H9 (cell line): ENCODE results near the gene CRAT. TPM values are rescaled to one million over a fixed set of nuclear protein-coding genes. Genes with fewer than 3 reads are reported as not detected.

Experiments
- DNase-seq: peaks from one replicate; pipeline ENCODE4 v3.0.0-alpha.2; 2017
- H2AFZ ChIP-seq: one replicate; pipeline ENCODE4 v1.6.1; 2013; ENCODE audit warnings: mild to moderate bottlenecking, low read length, control low read depth, moderate library complexity
- H2AK5ac ChIP-seq: 2 replicates; pipeline ENCODE4 v1.6.1; 2013; ENCODE audit warnings: low read length, control low read depth, mixed read lengths; ENCODE audit not compliant: insufficient read length
- H2BK120ac ChIP-seq: one replicate; pipeline ENCODE4 v1.6.1; 2013; ENCODE audit warnings: low read depth, mild to moderate bottlenecking, low read length, control low read depth, inconsistent platforms; ENCODE audit not compliant: poor library complexity, severe bottlenecking
- H2BK12ac ChIP-seq: 2 replicates; pipeline ENCODE4 v1.6.1; 2013; ENCODE audit warnings: low read length, control low read depth, mixed read lengths, low read depth; ENCODE audit not compliant: insufficient read length
- H2BK15ac ChIP-seq: 2 replicates; pipeline ENCODE4 v1.6.1; 2013; ENCODE audit warnings: low read depth, low read length, control low read depth
- H2BK20ac ChIP-seq: one replicate; pipeline ENCODE4 v1.6.1; 2013; ENCODE audit warnings: low read depth, mild to moderate bottlenecking, low read length, control low read depth, inconsistent platforms; ENCODE audit not compliant: poor library complexity, severe bottlenecking
- H2BK5ac ChIP-seq: 2 replicates; pipeline ENCODE4 v1.6.1; 2013; ENCODE audit warnings: low read length, control low read depth, mixed read lengths; ENCODE audit not compliant: insufficient read length
- H3K14ac ChIP-seq: 2 replicates; pipeline ENCODE4 v1.6.1; 2013; ENCODE audit warnings: low read length, control low read depth; ENCODE audit not compliant: insufficient read depth
- H3K18ac ChIP-seq: 2 replicates; pipeline ENCODE4 v1.6.1; 2013; ENCODE audit warnings: low read depth, mild to moderate bottlenecking, mixed read lengths, low read length, control low read depth; ENCODE audit not compliant: insufficient read length
- H3K23ac ChIP-seq: 2 replicates; pipeline ENCODE4 v1.6.1; 2013; ENCODE audit warnings: low read length, control low read depth, mixed read lengths, low read depth; ENCODE audit not compliant: insufficient read length
- H3K23me2 ChIP-seq: 2 replicates; pipeline ENCODE4 v1.6.1; 2013; ENCODE audit warnings: low read depth, mild to moderate bottlenecking, mixed read lengths, low read length, control low read depth; ENCODE audit not compliant: insufficient read length, poor library complexity, severe bottlenecking
- H3K27ac ChIP-seq: 2 replicates; pipeline ENCODE4 v1.5.1; 2013; ENCODE audit warnings: low read length, control low read depth, mixed read lengths, low read depth; ENCODE audit not compliant: insufficient read length
- H3K27me3 ChIP-seq: 2 replicates; pipeline ENCODE4 v1.6.1; 2013; ENCODE audit warnings: low read length, control low read depth, inconsistent platforms; ENCODE audit not compliant: insufficient read depth
- H3K4ac ChIP-seq: 2 replicates; pipeline ENCODE4 v1.6.1; 2013; ENCODE audit warnings: low read depth, mild to moderate bottlenecking, control low read depth, inconsistent platforms, low read length, moderate library complexity
- H3K4me1 ChIP-seq: 2 replicates; pipeline ENCODE4 v1.6.1; 2013; ENCODE audit warnings: low read length, control low read depth, inconsistent platforms; ENCODE audit not compliant: insufficient read depth
- H3K4me2 ChIP-seq: 2 replicates; pipeline ENCODE4 v1.6.1; 2013; ENCODE audit warnings: low read length, control low read depth, mixed read lengths; ENCODE audit not compliant: insufficient read length, insufficient read depth
- H3K56ac ChIP-seq: 2 replicates; pipeline ENCODE4 v1.6.1; 2013; ENCODE audit warnings: low read depth, mild to moderate bottlenecking, mixed read lengths, low read length, control low read depth; ENCODE audit not compliant: insufficient read length
- H3K79me1 ChIP-seq: 2 replicates; pipeline ENCODE4 v1.6.1; 2013; ENCODE audit warnings: low read depth, mild to moderate bottlenecking, moderate library complexity, low read length, control low read depth, inconsistent platforms; ENCODE audit not compliant: insufficient read depth, poor library complexity, severe bottlenecking
- H3K79me2 ChIP-seq: 2 replicates; pipeline ENCODE4 v1.6.1; 2013; ENCODE audit warnings: low read length, control low read depth, inconsistent platforms; ENCODE audit not compliant: insufficient read depth
- H3K9ac ChIP-seq: 2 replicates; pipeline ENCODE4 v1.6.1; 2013; ENCODE audit warnings: low read length, control low read depth, mixed read lengths; ENCODE audit not compliant: insufficient read length; ENCODE audit errors: extremely low read depth
- H3K9me3 ChIP-seq: one replicate; pipeline ENCODE4 v1.6.1; 2013; ENCODE audit warnings: low read depth, low read length, inconsistent platforms; ENCODE audit not compliant: control insufficient read depth
- H3T11ph ChIP-seq: one replicate; pipeline ENCODE4 v1.6.1; 2013; ENCODE audit warnings: mild to moderate bottlenecking, low read length, control low read depth, inconsistent platforms
- H4K20me1 ChIP-seq: one replicate; pipeline ENCODE4 v1.6.1; 2013; ENCODE audit not compliant: control insufficient read depth, insufficient read length, insufficient read depth
- H4K5ac ChIP-seq: 2 replicates; pipeline ENCODE4 v1.6.1; 2013; ENCODE audit warnings: low read depth, mild to moderate bottlenecking, mixed read lengths, low read length, control low read depth; ENCODE audit not compliant: insufficient read length
- H4K8ac ChIP-seq: replicated peaks from 2 replicates; pipeline ENCODE4 v1.6.1; 2013; ENCODE audit warnings: low read length, control low read depth, mixed read lengths, low read depth; ENCODE audit not compliant: insufficient read length
- H4K91ac ChIP-seq: 2 replicates; pipeline ENCODE4 v1.6.1; 2013; ENCODE audit warnings: low read depth, mild to moderate bottlenecking, moderate library complexity, mixed read lengths, low read length, control low read depth; ENCODE audit not compliant: insufficient read length
- H3K27ac Mint-ChIP-seq, 3 experiments: 2 replicates in 2 of 3; 3 replicates in 1 of 3; pipeline ENCODE4 v1.8.0; 2020 to 2021; ENCODE audit warnings: mixed read lengths in 3 of 3, mild to moderate bottlenecking in 1 of 3, moderate library complexity in 1 of 3
- H3K27me3 Mint-ChIP-seq: 2 replicates; pipeline ENCODE4 v1.8.0; 2021; ENCODE audit warnings: low read depth, mild to moderate bottlenecking, moderate library complexity, mixed read lengths
- H3K36me3 Mint-ChIP-seq, 3 experiments: 2 replicates in 2 of 3; 3 replicates in 1 of 3; pipeline ENCODE4 v1.8.0; 2020 to 2021; ENCODE audit warnings: low read depth in 3 of 3, mixed read lengths in 3 of 3; ENCODE audit not compliant: insufficient read depth in 1 of 3
- H3K4me1 Mint-ChIP-seq, 2 experiments: 2 replicates each; pipeline ENCODE4 v1.8.0; 2020; ENCODE audit warnings: mixed read lengths in 2 of 2
- H3K4me3 Mint-ChIP-seq, 2 experiments: 2 replicates in 1 of 2; 3 replicates in 1 of 2; pipeline ENCODE4 v1.8.0; 2020 to 2021; ENCODE audit warnings: mild to moderate bottlenecking in 2 of 2, mixed read lengths in 2 of 2, moderate library complexity in 1 of 2
- H3K9me3 Mint-ChIP-seq, 2 experiments: 2 replicates in 1 of 2; 3 replicates in 1 of 2; pipeline ENCODE4 v1.8.0; 2020; ENCODE audit warnings: mild to moderate bottlenecking in 2 of 2, mixed read lengths in 2 of 2, moderate library complexity in 1 of 2
- CTCF ChIP-seq: fragments of 200-600 bp; sonication (generic); conservative IDR thresholded peaks from 3 replicates; pipeline ENCODE4 v1.8.0; 2021; ENCODE audit warnings: antibody characterized with exemption, mild to moderate bottlenecking
- WGBS: extraction: QIAGEN DNeasy Blood & Tissue Kit; methylation state at CpG from one replicate; pipeline ENCODE4 v1.1.7; 2013; ENCODE audit warnings: missing lambda C conversion rate, low lambda C conversion rate, mixed read lengths; ENCODE audit not compliant: insufficient read length; ENCODE audit errors: extremely low coverage; 5-methylcytosine and 5-hydroxymethylcytosine counted together
- total RNA-seq: library from RNA; stranded (reverse); gene quantifications from 2 replicates; pipeline ENCODE4 v1.2.1, GENCODE V29; 2021

Gene CRAT
- total RNA-seq, 1 experiment from 2014 or later = 15.0 TPM

GRCh38 chr9:129139993-129140396, 29.4 kb upstream of the CRAT start:
- H3K4me1 Mint-ChIP-seq = peaks cover 50 to 54% of the 10 kb centered on the region in 2 experiments
- WGBS = no CpG with 5 or more reads among the region's 11 CpGs

More at GRCh38 chr9:129139993-129140396, 29.4 kb upstream of the CRAT start:
- no peaks in the 10 kb centered on the region; a peak in 1 of 5 replicates for H3K9me3 Mint-ChIP-seq
- peak overlapping the region; percentile 69 to 79 for H3K4me3 Mint-ChIP-seq
- Histone ChIP-seq H3K27me3 (no peaks in the 10 kb centered on the region), H3K9ac (peak overlapping the region; percentile 7), H3K18ac (peak overlapping the region; percentile 88), H3K9me3 (no peaks in the 10 kb centered on the region), H2AFZ (no peak overlapping the region), H4K5ac (no peak overlapping the region), H2AK5ac (no peak overlapping the region), H3K4me2 (peak overlapping the region; percentile 55), H2BK20ac (no peak overlapping the region), H2BK120ac (no peak overlapping the region), H3K23me2 (peaks cover 5% of the 10 kb centered on the region), H3T11ph (no peak overlapping the region), H3K79me1 (no peaks in the 10 kb centered on the region), H4K91ac (peak overlapping the region; percentile 90), H3K27ac (peak overlapping the region; percentile 84), H3K23ac (no peak overlapping the region), H3K4ac (peak overlapping the region; percentile 17; the same call in 1 of the 2 replicates), H2BK5ac (no peak overlapping the region), H4K20me1 (no peaks in the 10 kb centered on the region), H3K79me2 (no peaks in the 10 kb centered on the region), H3K14ac (peak overlapping the region; percentile 84), H2BK12ac (no peak overlapping the region), H3K4me1 (peaks cover 10% of the 10 kb centered on the region; the same call in 1 of the 2 replicates), H4K8ac (no peak overlapping the region), H2BK15ac (no peak overlapping the region), H3K56ac (no peak overlapping the region)
- H3K36me3 Mint-ChIP-seq = peaks cover 16 to 49% (median 43%) of the 10 kb centered on the region in 3 experiments; a peak in 6 of 7 replicates
- DNase-seq = peak; percentile 96
- H3K27ac Mint-ChIP-seq = peak overlapping the region; percentile 98 to 99 (median 99)
- peaks cover 1% of the 10 kb centered on the region; the same call in 1 of the 2 replicates for H3K27me3 Mint-ChIP-seq
- TF ChIP-seq CTCF = no peak
